GM10847 (cell line): ENCODE results near the gene EMD.

Source experiments
- POLR2A ChIP-seq: IDR thresholded peaks from 2 replicates; pipeline ENCODE4 v1.6.1; 2011; ENCODE audit not compliant: insufficient read length; ENCODE audit errors: extremely low read depth

Gene EMD

DNA sequence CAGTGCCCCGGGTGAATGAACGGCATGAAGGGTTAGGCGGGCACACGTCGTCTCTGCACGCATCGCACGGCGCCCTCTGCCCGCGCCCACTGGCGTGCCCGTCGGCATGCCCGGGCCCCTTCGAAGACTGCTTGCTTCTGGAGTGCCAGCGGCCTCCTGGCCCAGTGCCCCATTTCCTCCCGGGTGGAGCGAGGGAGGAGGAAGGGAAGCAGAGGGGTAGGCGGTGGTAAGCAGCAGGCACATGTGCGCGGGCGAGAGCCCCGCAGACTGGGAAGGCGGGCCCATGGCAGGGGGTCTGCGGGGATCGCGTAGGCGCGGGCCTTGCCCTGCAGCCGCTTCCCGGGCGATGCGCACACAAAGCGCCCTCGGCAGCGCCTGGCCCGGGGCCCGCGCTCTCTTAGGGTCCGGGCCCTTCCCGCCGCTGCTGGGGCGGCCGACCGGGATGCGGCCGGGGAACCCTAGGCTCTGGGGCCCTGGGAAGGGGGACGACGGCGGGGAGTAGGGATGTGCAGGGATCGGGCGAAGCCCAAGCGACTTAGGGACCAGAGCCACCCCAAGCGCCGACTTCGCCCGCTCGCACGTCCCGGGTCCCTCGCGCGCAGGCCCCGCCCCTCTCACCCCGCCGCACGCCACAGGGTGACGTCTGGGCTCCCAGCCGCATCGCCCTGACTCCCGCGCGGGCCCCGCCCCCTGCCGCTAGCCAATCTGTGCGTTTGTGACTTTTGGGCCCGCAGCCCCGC lies 866 bp upstream of the EMD start:
- peak; percentile 49 for TF ChIP-seq POLR2A

- no peak for TF ChIP-seq POLR2A
Observed at GRCh38 chrX:154379569-154379951, 465 bp downstream of the EMD start.

DNA sequence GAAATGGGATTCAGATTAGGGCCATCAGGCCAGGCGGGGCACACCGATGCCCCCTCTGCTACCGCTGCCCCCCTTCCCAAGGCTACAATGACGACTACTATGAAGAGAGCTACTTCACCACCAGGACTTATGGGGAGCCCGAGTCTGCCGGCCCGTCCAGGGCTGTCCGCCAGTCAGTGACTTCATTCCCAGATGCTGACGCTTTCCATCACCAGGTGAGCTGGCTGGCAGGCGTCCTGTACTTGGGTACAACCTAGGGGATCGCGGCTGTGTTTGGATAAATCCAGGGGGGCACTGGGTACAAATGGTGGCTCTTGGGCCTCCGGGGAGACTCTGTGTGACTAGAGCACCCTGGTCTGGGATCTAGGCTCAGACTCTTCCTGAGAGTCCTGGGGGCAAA lies 1.1 kb downstream of the EMD start:
- no peak for TF ChIP-seq POLR2A

DNA sequence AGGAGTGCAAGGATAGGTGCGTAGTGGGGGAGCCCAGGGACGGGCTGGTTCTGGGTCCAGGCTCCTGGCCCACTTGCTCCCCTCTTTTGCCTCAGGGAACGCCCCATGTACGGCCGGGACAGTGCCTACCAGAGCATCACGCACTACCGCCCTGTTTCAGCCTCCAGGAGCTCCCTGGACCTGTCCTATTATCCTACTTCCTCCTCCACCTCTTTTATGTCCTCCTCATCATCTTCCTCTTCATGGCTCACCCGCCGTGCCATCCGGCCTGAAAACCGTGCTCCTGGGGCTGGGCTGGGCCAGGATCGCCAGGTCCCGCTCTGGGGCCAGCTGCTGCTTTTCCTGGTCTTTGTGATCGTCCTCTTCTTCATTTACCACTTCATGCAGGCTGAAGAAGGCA lies 1.7 kb downstream of the EMD start:
- no peak for TF ChIP-seq POLR2A

- no peak for TF ChIP-seq POLR2A
Observed at GRCh38 chrX:154381271-154381670, 2.2 kb downstream of the EMD start.

GRCh38 chrX:154382483-154383069 lies 3.5 kb downstream of the EMD start:
- TF ChIP-seq POLR2A = no peak

- TF ChIP-seq POLR2A = no peak
Observed at GRCh38 chrX:154383359-154384283, 4.5 kb downstream of the EMD start.

DNA sequence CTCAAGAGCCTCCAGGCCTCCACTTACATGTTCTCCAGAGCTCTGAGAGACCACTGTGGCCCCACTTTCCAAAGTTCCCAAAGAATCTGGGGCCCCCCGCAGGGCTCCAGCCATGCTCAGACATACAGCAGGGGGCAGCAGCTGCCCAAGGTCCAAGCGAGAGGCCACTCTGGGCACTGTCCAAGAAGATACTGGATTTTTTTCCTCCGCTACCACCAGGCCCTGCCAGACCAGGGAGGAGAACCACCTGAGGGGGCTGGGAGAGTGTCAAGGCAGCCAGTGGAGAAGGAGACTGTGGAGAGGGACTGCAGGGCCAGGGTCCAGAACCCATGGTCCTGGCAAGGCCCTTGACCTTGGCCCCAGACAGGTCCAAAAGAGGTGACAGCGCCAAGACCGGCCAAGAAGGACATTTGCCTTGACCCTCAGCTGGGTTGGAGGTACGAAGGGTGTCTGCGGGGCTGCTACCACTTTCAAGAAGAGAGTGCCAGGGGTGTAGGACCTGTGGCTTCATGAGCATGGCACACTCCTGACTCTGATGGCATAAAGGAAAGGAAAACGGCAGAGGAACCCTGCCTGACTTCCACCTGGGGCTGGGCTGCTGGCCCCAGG lies 5.3 kb downstream of the EMD start:
- no peak for TF ChIP-seq POLR2A

GRCh38 chrX:154396973-154397887 lies 18.1 kb downstream of the EMD start:
- peak; percentile 16 for TF ChIP-seq POLR2A

DNA sequence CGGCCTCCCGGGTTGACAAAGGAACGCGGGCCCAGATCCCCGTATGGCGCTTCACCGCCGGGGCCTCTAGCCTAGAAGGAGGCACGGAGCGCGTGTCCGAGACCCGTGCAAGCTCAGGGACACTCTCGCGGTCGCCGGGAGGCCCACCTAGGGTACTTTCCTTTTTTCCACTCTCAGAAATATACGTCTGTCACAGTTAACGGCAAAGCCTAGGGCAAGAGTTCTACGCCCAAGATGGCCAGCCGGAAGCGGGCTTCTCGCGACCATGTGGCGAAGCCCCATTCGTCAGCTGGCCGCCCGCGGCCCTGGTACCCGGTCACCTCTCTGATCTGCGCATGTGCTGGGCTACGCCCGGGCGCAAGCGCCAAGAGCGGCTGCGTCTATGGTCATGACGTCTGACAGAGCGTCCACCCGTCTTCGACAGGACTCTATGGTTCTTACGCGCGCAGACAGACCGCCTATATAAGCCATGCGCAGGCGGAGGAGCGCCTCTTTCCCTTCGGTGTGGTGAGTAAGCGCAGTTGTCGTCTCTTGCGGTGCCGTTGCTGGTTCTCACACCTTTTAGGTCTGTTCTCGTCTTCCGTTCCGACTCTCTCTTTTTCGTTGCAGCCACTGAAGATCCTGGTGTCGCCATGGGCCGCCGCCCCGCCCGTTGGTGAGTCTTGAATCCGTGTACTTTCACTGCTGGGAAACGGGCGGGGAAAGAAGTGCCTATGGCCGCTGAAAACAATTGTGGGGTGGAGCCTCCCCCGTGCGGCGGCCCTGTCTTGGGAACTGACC lies 19.0 kb downstream of the EMD start, which contains the start of gene RPL10:
RPL10 (plus strand) TSS at position 490 of the 780 bp plus-strand sequence; CDS start at position 633, 143 bp downstream.
- peak; percentile 98 for TF ChIP-seq POLR2A

DNA sequence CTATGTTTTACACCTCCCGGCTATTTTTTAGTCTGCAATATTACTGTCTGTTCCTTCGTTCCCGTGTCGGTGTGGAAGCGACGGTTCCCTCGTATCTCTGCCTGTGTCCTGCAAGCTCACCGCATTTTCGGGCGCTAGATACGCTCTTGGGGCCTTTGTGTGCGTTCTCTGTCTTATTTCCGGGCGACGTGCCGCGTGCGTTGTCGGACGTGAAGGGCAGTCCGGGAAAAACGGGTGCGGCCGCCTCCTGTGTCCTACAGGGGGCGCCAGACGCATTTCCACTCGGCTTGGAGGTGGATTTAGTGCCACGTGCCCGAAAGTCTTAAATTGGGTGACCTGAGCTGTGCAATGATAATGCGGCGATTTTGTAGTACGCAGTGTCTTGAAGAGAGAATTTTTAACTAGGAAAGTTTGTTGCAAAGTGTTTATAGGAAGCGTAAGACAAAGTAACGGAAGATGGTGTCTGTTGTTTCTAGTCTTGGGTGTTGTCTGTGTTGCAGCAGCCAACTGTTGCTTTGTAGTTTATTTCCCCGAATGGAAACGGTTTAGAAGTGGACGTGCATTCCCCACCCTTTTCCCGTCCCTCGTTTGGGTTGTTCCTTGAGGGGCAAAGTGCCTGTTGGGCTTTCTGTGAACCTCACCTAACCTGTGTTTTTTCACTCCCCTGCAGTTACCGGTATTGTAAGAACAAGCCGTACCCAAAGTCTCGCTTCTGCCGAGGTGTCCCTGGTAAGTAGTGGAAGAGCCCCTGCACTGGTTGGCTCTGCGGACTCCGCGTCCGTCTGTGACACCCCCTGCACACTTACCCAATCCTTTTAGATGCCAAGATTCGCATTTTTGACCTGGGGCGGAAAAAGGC lies 19.8 kb downstream of the EMD start:
- TF ChIP-seq POLR2A = no peak

GRCh38 chrX:154399527-154400368 lies 20.7 kb downstream of the EMD start:
- no peak for TF ChIP-seq POLR2A
